ENCODE results near the gene ZNF487. TPM values are rescaled to one million over a fixed set of nuclear protein-coding genes. Genes with fewer than 3 reads are reported as not detected.

Gene ZNF487
- total and polyA plus RNA-seq, 2 of the 13 experiments (the other 11 are each of a cell fraction or from before 2014, with no cell fraction given), result 7.4 to 8.8 TPM

- peak; percentile 76 for TF ChIP-seq ZSCAN21 (CRISPR knock-in tag; IDR thresholded peaks at IDR 0.05; ENCODE audit: borderline replicate concordance)
- TF ChIP-seq, protein P1, sequence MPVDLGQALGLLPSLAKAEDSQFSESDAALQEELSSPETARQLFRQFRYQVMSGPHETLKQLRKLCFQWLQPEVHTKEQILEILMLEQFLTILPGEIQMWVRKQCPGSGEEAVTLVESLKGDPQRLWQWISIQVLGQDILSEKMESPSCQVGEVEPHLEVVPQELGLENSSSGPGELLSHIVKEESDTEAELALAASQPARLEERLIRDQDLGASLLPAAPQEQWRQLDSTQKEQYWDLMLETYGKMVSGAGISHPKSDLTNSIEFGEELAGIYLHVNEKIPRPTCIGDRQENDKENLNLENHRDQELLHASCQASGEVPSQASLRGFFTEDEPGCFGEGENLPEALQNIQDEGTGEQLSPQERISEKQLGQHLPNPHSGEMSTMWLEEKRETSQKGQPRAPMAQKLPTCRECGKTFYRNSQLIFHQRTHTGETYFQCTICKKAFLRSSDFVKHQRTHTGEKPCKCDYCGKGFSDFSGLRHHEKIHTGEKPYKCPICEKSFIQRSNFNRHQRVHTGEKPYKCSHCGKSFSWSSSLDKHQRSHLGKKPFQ (CRISPR knock-in tag; IDR thresholded peaks at IDR 0.05; ENCODE audit: insufficient replicate concordance), result peak; percentile 95
- TF ChIP-seq NONO (IDR thresholded peaks at IDR 0.05), result no peak
- peak; percentile 86 for TF ChIP-seq NONO (CRISPR knock-in tag; conservative IDR thresholded peaks at IDR 0.05)
- TF ChIP-seq HOXD1 (CRISPR knock-in tag; IDR thresholded peaks at IDR 0.05), result peak; percentile 81; the same call in 1 of the 2 replicates
- TF ChIP-seq HNRNPK (IDR thresholded peaks at IDR 0.05; ENCODE audit: low read depth, low read length, poor library complexity, severe bottlenecking), result peak; percentile 96
- TF ChIP-seq ZFP82 (CRISPR knock-in tag; IDR thresholded peaks at IDR 0.05; ENCODE audit: borderline replicate concordance), result peak; percentile 31; the same call in 1 of the 2 replicates
- TF ChIP-seq, protein P2, sequence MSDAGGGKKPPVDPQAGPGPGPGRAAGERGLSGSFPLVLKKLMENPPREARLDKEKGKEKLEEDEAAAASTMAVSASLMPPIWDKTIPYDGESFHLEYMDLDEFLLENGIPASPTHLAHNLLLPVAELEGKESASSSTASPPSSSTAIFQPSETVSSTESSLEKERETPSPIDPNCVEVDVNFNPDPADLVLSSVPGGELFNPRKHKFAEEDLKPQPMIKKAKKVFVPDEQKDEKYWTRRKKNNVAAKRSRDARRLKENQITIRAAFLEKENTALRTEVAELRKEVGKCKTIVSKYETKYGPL (CRISPR knock-in tag; IDR thresholded peaks at IDR 0.05), result peak; percentile 59; the same call in 1 of the 2 replicates
- TF ChIP-seq FOXK1 (CRISPR knock-in tag; IDR thresholded peaks at IDR 0.05; ENCODE audit: borderline replicate concordance, low read depth), result 0 out of 2 replicates have a peak, but pooled peaks have one; percentile 17
- peak; percentile 82 for TF ChIP-seq ELF1 (CRISPR knock-in tag; IDR thresholded peaks at IDR 0.05)
- TF ChIP-seq, protein P3, sequence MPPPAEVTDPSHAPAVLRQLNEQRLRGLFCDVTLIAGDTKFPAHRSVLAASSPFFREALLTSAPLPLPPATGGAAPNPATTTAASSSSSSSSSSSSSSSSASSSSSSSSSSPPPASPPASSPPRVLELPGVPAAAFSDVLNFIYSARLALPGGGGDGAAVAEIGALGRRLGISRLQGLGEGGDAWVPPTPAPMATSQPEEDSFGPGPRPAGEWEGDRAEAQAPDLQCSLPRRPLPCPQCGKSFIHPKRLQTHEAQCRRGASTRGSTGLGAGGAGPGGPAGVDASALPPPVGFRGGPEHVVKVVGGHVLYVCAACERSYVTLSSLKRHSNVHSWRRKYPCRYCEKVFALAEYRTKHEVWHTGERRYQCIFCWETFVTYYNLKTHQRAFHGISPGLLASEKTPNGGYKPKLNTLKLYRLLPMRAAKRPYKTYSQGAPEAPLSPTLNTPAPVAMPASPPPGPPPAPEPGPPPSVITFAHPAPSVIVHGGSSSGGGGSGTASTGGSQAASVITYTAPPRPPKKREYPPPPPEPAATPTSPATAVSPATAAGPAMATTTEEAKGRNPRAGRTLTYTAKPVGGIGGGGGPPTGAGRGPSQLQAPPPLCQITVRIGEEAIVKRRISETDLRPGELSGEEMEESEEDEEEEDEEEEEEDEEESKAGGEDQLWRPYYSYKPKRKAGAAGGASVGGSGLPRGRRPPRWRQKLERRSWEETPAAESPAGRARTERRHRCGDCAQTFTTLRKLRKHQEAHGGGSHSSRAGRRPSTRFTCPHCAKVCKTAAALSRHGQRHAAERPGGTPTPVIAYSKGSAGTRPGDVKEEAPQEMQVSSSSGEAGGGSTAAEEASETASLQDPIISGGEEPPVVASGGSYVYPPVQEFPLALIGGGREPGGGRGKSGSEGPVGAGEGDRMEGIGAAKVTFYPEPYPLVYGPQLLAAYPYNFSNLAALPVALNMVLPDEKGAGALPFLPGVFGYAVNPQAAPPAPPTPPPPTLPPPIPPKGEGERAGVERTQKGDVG (CRISPR knock-in tag; IDR thresholded peaks at IDR 0.05; ENCODE audit: borderline replicate concordance), result no peak
- 0 out of 2 replicates have a peak, but pooled peaks have one; percentile 28 for TF ChIP-seq ATF1 (CRISPR knock-in tag; IDR thresholded peaks at IDR 0.05)
- TF ChIP-seq HOXA5 (CRISPR knock-in tag; IDR thresholded peaks at IDR 0.05), result peak; percentile 95
- TF ChIP-seq, protein P4, sequence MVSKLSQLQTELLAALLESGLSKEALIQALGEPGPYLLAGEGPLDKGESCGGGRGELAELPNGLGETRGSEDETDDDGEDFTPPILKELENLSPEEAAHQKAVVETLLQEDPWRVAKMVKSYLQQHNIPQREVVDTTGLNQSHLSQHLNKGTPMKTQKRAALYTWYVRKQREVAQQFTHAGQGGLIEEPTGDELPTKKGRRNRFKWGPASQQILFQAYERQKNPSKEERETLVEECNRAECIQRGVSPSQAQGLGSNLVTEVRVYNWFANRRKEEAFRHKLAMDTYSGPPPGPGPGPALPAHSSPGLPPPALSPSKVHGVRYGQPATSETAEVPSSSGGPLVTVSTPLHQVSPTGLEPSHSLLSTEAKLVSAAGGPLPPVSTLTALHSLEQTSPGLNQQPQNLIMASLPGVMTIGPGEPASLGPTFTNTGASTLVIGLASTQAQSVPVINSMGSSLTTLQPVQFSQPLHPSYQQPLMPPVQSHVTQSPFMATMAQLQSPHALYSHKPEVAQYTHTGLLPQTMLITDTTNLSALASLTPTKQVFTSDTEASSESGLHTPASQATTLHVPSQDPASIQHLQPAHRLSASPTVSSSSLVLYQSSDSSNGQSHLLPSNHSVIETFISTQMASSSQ (IDR thresholded peaks at IDR 0.05; ENCODE audit: low read depth), result no peak
- TF ChIP-seq, protein P4 (CRISPR knock-in tag; IDR thresholded peaks at IDR 0.05; ENCODE audit: borderline replicate concordance), result peak; percentile 22; the same call in 1 of the 2 replicates
- TF ChIP-seq REPIN1 (CRISPR knock-in tag; IDR thresholded peaks at IDR 0.05; ENCODE audit: borderline replicate concordance, low read depth), result peak; percentile 71; the same call in 1 of the 2 replicates
- TF ChIP-seq NAIF1 (CRISPR knock-in tag; IDR thresholded peaks at IDR 0.05; ENCODE audit: borderline replicate concordance), result peak; percentile 58; the same call in 1 of the 2 replicates
- peak; percentile 15; the same call in 1 of the 2 replicates for TF ChIP-seq TBX3 (IDR thresholded peaks at IDR 0.05; ENCODE audit: borderline replicate concordance)
- TF ChIP-seq YY1 (IDR thresholded peaks at IDR 0.05; ENCODE audit: insufficient read depth, insufficient replicate concordance, low read depth, low read length), result peak; percentile 50
Observed at GRCh38 chr10:43408710-43409384, 28.1 kb upstream of the ZNF487 start, which contains the start of gene HNRNPF (continued).

Data from HepG2 (cell line).